ENCODE data around the gene TRIM62. TPM values are rescaled to one million over a fixed set of nuclear protein-coding genes. Genes with fewer than 3 reads are reported as not detected.
"Not testable (repeated sequence)": the region's sequence is repeated elsewhere in the genome, so short reads cannot be mapped to it uniquely, and the experiment has no call there.

TRIM62 gene
- total RNA-seq, 1 donor from 2014 or later: 2.3 TPM

DNA sequence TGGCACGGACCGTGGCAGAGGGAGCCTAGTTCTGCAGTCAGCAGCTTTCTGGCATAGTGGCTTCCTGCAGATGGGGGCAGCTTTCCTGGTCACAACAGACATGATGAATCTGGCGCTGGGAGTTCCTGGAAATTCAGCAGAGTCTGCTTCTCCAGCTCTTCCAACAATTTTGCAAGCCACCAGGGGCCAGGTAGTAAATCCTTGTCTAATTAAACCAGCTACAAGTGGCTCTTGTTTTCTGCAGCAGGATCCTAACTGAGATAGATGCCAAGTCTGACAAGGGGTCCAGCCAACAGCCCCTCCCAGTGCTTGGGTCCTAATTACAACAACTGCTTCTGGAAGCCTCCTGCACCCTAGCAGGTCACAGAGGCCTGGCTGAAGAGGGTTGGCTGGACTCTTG lies 35.8 kb downstream of the TRIM62 start:
- intact Hi-C loops (cut with DNase I): no loop called here
- ATAC-seq: no peak
- no peak for DNase-seq (ENCODE audit: missing footprints)

DNA sequence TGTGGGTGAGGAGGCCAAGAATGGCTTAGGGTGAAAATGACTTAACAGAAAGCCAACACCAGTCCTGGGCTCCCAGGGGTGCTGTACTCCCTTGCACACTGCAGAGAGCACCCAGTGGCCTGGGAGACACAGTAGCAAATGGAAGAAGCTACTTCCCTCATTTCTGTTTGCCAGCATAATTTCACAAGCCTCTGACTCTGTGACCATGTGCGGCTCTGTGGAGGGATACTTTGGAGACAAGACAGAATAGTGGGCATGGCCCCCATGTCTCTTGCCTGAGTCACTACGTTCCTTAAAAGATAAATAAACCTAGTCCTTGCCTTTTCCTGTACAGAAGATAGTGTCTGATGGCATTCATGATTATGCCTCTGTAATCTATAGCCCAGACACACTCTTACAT lies 38.1 kb downstream of the TRIM62 start:
- ATAC-seq (no peak), DNase-seq (ENCODE audit: missing footprints) (no peak)
- intact Hi-C loops (cut with DNase I): no loop called here

DNA sequence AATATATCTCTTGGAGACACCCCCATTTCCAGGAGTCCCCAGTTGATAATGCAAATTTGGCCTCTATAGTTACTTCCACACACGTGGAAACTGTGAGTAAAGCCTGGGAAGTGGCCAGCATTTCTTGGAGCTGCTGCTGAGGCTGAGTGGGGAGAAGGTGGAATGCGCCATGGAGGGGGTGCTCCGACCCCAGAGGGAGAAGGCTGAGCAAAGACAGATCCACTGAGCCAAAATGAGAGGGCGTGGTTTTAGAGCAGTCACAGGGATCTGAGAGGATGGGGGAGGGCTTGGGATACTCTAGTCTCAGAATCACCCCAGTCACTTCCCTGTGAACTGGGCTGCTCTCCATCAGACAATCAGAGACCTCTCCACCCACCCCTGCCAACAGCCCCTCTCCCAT lies 38.7 kb downstream of the TRIM62 start:
- ATAC-seq (peak; percentile 61), DNase-seq (ENCODE audit: missing footprints) (no peak)
- intact Hi-C loops (cut with DNase I): no loop called here

DNA sequence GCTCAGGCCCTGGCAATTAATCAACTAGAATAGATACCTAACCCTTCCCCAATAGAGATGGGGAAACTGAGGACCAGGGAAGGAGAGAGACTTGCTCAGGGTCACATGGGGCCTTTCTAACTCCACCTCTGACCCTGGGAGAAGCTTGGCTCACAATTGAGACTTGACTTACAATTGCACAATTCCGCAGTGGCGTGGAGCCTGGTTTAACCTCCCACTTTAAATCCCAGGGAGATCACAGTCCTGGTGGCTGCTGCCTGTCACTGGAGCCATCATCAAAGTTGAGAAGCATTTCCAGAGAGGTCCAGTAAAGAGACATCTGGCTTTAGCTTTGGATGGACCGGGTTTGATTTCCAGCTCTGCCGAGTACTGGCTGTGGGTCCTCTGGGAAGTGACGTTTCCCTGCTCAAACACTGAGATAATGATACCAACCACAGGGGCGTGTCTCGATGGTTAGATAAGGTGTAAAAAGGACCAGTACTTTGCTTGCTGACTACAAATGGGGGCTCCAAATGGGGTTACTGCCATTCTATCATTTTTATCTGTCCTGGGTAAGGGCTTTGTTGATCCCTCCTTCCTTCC lies 39.3 kb downstream of the TRIM62 start:
- ATAC-seq (peak; percentile 72), DNase-seq (ENCODE audit: missing footprints) (no peak)
- intact Hi-C loops (cut with DNase I): no loop called here

DNA sequence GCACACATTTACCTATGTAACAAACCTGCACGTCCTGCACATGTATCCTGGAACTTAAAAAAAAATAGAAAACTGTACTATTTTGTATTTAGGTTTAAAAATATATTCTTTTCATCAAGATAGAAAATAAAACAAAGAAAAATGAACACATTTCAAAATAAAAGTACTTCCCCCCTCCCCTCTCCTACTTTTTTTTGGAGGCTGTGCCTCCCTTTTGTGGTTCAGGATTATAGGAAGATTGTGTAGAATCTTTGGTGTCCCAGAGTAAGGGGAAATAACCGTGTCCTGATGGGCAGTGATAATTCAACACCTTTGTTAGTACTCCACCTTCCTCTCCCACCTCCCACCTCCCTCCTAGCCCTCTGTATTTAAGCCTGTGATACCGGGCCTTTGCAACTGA lies 40.1 kb downstream of the TRIM62 start:
- intact Hi-C loops (cut with DNase I): no loop called here
- no peak for DNase-seq (ENCODE audit: missing footprints)
- no peak for ATAC-seq

DNA sequence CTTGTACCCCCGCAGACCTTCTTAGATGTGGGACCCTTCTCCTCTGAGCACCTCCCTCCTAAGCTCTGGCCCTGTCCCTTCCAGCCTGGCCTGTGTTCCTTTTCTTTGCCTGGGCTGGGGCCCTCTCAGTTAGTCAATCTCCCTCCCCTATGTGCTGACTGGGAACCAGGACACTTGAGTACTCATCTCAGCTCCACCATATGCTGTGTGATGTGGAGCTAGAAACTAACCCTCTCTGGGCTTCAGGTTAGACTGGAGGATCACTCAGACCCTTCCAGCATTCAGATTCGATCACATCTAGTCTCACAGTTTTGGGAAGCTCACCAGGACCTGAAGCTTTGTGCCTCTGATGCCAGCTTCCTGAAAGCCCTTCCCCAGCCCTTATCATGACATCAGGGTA lies 40.6 kb downstream of the TRIM62 start:
- intact Hi-C loops (cut with DNase I): no loop called here
- DNase-seq (ENCODE audit: missing footprints) (no peak), ATAC-seq (no peak)

DNA sequence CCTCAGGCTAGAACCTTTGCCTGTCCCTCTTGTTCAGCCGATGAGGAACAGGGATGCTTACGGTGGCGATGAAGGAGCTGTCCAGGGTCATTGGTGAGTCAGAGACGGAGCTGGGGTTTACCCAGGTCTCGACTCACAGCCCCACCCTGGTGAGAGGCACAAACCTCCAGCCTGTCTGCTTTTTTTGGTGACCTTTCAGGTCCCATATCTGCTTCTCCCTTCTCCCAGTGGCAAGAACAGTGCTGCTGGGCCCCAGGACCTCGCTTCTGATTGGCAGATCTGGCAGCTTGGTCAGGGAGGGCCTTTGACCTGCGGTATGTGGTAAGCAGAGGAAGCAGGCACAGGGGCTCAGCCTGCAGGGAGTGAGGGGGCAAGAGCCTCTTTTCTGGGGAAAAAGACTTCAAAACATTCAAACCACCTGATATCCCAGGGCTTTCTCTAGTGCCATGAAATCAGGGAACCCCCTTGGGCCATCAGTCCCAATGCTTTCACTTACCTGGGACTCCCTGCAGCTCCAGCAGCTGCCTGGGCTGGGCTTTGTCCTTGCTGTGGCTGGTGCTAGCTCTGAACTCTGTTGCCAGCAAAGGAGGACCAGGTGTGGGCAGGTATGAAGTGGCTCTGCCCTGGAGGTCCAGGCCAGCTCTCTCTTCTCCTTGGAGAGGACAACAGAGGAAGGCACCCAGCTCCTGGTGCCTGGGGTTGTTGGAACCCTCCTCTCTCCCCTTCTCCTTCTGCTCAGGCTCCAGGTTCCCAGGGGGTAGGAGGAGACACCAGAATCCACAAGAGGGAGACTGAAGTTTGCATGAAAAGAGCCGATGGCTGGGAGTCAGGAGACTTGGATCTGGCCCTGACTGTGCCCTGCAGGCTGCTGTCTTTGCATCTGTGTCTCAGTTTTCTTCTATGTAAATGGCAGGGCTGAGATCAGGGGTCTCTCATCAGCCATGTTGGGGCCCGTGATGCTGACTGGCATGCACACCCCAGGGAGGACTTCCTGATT lies 41.4 kb downstream of the TRIM62 start:
- DNase-seq (ENCODE audit: missing footprints) (no peak), ATAC-seq (no peak)
- intact Hi-C loops (cut with DNase I): no loop called here

DNA sequence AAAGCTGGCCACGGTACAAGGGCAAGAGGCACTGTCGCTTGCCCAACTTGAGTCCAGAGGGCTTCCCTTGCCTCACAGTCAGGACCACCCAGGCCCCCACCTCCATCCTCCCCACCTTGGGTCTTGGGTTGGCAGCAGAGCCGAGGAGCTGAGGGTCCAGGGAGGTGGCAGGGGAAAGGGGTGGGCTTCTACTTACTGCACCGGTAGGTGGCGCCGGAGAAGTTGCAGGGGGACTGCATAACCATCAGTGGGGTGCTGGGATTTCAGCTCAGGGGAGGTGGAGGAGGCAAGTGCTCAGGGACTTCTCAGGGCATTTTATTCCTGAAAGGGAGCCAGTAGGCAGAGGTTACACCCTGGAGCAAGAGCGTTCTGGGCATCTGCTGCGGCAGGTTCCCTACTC lies 44.0 kb downstream of the TRIM62 start:
- intact Hi-C loops (cut with DNase I): loop anchor here (10.0 kb wide), 1 partner anchor 227 kb away; no protein-coding TSS in a partner anchor
- DNase-seq (ENCODE audit: missing footprints) (no peak), ATAC-seq (peak; percentile 45)

DNA sequence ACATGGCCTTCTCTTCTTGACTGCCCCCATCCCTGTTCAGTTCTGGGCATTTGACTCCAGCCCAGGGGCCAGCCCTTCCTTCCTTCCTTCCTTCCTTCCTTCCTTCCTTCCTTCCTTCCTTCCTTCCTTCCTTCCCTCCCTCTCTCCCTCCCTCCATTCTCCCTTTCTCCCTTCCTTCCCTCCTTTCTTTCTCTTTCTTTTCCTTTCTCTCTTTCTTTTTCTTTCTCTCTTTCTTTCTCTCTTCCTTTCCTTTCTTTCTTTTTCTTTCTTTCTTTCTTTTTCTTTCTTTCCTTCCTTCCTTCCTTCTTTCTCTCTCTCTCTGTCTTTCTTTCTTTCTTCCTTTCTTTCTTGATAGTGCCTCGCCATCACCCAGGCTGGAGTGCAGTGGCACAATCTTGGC lies 45.8 kb downstream of the TRIM62 start:
- intact Hi-C loops (cut with DNase I): loop anchor here (10.0 kb wide), 1 partner anchor 229 kb away; no protein-coding TSS in a partner anchor
- not testable (repeated sequence) for ATAC-seq; DNase-seq (ENCODE audit: missing footprints)

DNA sequence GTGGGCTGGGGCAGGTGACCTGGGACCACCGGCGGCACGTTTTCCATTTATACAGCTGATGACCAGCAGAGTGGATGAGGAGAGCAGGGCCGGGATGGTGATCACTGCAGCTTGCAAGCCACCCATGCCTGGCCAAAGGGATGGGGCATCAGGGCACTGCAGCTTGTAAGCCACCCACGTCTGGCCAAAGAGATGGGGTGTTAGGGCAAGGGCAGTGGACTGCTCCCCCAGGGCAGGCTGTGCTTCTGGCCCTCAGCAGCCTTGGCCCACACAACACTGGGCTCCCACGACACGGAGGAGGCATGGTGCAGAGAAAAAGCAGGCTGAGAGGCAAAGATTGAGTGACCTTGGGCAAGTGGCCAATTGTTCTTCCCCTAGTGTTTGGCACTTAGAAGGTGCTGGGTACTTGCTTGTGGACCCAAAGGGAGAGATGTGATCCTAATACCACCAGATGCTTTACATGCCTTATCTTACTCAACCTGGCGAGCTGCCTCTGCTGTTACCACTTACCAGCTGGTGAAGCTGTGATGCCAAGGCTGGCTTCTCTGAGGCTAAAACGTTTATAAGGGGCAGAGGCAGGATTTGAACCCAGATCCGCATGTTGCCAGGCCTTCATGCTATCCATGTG lies 48.3 kb downstream of the TRIM62 start:
- no peak for ATAC-seq
- intact Hi-C loops (cut with DNase I): loop anchor here (10.0 kb wide), 1 partner anchor 231 kb away; no protein-coding TSS in a partner anchor
- DNase-seq (ENCODE audit: missing footprints): no peak

DNA sequence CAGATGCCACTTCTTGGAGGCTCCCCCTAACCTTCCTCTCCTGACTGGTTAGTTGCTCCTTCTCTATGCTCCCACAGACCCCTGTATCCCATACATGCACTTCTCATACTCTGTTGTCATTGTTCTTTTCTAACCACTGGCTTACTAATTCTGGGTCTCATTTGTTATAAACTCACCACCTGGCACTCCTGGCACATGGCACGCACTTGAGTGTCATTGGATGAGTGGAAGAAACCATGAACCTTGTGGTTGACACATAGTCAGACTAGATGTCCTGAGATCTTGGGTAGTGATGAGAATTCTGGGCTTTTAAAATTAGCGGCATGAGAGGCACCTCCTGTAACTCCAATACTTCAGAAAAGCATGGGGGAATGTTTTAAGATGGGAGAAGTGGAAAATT lies 49.3 kb downstream of the TRIM62 start:
- intact Hi-C loops (cut with DNase I): loop anchor here (10.0 kb wide), 1 partner anchor 232 kb away; no protein-coding TSS in a partner anchor
- no peak for DNase-seq (ENCODE audit: missing footprints)
- no peak for ATAC-seq

DNA sequence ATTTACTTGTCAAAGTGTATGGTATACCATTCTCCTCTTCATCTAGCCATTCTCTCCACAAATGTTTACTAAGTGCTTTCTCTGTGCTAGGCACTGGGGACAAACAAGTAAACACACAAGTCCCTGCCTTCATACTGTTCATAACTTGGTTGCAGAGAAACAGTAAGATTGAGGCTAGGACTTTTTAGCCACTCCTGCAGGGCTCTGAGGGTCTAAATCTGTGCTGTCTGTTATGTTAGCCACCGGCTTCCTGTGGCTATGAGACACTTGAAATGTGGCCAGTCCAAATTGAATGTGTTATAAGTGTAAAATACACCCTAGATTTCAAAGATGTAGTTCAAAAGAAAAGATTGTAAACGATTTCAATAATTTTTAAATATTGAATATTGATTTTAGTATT lies 50.7 kb downstream of the TRIM62 start:
- intact Hi-C loops (cut with DNase I): loop anchor here (10.0 kb wide), 1 partner anchor 234 kb away; no protein-coding TSS in a partner anchor
- ATAC-seq (no peak), DNase-seq (ENCODE audit: missing footprints) (no peak)

DNA sequence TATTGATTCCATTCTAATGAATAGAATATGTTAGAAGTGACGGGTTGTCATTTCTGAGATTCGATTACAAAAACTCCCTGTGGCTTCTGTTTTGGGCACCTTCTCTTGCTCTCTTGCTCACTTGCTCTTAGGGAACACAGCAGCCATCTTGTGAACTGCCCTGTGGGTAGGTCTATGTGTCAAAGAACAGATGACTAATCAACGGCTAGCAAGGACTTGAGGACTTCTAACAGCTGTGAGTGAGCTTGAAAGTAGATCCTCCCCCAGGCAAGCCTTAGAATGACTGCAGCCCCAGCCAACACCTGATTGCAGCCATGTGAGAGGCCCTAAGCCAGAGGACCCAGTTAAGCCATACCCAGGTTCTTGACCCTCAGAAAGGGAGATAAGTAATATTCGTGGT lies 51.5 kb downstream of the TRIM62 start:
- intact Hi-C loops (cut with DNase I): loop anchor here (10.0 kb wide), 1 partner anchor 235 kb away; no protein-coding TSS in a partner anchor
- DNase-seq (ENCODE audit: missing footprints) (no peak), ATAC-seq (no peak)

DNA sequence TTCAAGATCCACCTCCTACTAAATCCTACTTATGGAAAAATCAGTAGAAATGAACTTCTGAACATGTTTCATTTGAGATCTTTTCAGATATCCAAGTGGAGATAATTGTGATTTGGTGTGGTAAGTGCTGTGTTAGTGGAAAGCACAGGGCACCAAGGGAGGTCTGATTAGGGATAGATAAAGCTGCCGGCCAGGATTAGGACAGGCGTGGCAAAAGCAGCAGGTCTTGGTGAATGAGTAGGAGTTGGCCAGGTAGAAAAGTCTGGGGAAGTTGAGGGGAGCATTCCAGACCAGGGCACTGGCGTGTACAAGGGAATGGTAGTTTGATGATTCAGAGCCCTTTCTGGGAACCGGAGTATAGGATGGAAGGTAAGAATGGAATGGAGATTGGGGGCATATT lies 53.1 kb downstream of the TRIM62 start:
- DNase-seq (ENCODE audit: missing footprints) (no peak), ATAC-seq (no peak)
- intact Hi-C loops (cut with DNase I): loop anchor here (5.0 kb wide), 2 partner anchors 169 to 344 kb away; partner anchors contain the start of gene ZSCAN20

DNA sequence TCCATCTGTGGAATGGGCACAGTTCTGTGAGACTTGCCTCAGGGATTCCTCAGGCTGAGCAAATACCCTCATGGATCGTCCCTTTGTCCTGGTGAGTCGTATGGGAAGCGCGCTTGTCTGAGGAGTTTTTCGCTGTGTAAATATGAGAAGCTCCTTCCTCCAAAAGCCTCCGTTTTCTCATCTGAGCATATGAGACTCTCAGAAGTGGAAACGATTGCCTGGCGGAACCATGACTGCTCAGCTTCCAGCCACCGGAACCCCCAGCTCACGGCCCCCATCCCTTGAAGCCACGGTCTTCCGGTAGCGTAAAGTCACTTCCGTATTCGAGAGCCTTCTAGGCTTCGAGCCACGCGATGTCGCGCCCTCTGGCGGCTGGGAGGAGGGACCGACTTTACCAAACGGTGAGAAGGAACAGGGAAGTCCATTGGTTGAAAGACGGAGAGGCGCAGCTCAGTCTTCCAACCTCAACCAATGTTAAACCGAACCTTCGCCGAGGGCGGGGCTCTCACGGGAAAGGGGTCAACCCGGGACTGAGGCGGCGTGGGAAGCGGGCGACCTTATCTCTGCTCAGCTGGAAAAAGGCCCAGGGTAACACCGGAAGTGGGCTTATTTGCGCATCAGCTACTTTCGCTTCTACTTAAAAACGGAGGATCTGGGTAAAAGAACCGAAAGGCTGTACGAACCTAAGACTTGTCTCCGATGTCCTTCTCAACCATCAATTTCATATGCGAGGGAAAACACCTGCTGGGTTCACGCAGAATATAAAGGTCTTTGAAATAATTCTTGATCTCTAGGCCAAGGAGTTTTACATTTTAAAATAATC lies 54.6 kb downstream of the TRIM62 start:
- peak; percentile 99 for DNase-seq (ENCODE audit: missing footprints)
- intact Hi-C loops (cut with DNase I): loop anchor here (2.0 to 5.0 kb wide), 4 partner anchors 26 to 345 kb away; partner anchors contain the start of gene ZSCAN20
- ATAC-seq: peak; percentile 97

DNA sequence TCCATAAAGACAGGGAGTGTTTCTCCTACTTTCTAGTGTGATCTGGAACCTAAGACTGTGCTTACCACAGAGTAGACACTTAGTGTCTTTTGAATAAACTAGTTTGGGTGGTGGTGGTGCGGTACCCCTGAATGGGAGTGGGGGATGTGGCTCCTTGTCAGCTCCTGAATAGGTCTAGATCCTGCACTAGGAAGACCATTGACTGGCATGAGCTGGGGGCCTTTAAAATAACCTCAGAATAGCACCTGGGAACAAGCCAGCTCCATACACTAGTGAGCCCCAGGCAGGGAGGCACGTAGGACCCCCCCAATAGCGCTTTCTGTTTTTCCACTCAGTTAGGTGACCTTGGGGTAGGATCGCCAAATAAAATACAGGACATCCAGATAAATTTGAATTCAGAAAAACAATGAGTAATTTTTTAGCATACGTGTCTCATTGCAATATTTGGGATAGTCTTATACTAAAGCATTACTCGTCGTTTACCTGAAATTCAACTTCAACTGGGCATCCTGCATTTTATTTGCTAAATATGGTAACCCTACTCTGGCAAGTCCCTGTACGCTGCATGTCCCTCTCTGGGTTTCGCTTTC lies 55.3 kb downstream of the TRIM62 start:
- ATAC-seq (no peak), DNase-seq (ENCODE audit: missing footprints) (no peak)
- intact Hi-C loops (cut with DNase I): loop anchor here (2.0 to 5.0 kb wide), 4 partner anchors 26 to 346 kb away; partner anchors contain the start of gene ZSCAN20

DNA sequence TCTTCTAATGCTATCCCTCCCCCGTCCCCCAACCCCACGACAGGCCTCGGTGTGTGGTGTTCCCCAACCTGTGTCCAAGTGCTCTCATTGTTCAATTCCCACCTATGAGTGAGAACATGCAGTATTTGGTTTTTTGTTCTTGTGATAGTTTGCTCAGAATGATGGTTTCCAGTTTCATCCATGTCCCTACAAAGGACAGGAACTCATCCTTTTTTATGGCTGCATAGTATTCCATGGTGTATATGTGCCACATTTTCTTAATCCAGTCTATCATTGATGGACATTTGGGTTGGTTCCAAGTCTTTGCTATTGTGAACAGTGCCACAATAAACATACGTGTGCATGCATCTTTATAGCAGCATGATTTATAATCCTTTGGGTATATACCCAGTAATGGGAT lies 57.2 kb downstream of the TRIM62 start:
- ATAC-seq; DNase-seq (ENCODE audit: missing footprints): not testable (repeated sequence)
- intact Hi-C loops (cut with DNase I): loop anchor here (5.0 kb wide), 2 partner anchors 173 to 348 kb away; partner anchors contain the start of gene ZSCAN20

DNA sequence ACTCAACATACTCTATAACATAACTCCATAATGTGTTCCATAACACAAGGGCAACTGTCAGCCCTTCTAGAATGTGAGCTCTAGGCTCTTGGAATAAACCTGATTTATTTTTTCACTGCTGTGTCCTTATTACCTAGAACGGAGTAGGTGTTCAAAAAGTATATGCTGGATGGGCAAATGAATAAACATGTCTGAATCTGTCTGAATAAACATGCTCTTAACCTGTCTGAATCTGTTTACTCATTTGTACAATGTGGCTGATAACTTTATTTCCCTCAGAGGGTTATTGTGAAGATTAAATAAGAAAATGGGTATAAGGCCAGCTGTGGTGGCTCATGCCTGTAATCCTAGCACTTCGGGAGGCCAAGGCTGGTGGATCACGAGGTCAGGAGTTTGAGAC lies 58.6 kb downstream of the TRIM62 start:
- intact Hi-C loops (cut with DNase I): no loop called here
- no peak for DNase-seq (ENCODE audit: missing footprints)
- ATAC-seq: no peak
